Stimulated activated CD4-positive, alpha-beta T cell treated with anti-CD3 and anti-CD28 coated beads, Interleukin-4, amount 100 ng/mL, for 1 hour (primary cell): ENCODE data around the gene SIM1.

Experiments
- DNase-seq: peaks from one replicate; pipeline ENCODE4 v3.0.0-alpha.2; 2020

Gene SIM1

GRCh38 chr6:100349366-100349765 is 115.4 kb downstream of the SIM1 start:
- DNase-seq: no peak

DNA sequence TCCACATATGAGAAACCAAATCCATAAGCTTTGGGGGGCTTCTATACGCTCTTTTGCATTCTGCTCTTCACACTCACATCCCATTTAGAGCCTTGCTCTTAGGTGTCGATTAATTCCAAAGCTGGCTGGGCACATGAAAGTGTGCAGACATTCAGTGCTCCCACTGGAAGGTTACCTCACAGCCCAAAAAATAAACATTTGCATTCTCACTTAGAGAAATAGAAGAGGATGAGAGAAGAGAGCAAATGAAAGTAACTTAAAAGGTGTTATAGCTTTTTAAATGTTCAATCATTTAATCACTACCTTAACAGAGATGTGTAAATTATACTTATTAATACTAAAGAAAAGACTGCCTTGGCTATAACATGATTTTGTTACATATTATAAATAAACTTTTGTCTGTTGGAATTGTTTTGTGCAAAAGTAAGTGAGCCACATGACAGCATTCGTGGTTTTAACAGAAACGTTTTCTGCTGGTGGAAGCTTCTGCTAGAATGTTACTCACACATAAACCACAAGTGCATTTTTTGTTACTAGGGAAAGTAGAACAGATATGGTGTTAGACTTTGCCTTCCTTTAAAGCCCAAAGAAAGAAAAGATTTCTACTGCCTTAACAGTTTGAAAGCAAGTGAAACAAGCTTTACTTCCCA is 116.7 kb downstream of the SIM1 start:
- no peak for DNase-seq

DNA sequence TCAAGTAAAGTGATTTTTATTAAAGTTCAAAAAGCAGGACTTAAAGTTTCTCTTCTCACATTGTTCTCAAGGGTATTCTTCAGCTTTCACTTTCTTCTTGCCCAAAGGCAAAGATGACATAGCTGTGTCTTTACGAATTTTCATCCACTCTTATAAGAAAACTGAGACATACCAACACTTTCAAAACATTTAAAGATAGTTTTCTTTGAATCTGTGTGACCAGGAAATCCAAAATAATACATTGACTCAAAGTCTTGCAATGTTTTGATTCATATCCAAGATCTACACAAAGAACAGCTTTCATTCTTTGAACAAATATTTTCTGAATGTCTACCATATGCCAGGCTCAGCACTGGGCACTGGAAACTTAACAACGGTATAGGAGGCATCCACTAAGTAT is 117.9 kb downstream of the SIM1 start:
- DNase-seq: no peak

DNA sequence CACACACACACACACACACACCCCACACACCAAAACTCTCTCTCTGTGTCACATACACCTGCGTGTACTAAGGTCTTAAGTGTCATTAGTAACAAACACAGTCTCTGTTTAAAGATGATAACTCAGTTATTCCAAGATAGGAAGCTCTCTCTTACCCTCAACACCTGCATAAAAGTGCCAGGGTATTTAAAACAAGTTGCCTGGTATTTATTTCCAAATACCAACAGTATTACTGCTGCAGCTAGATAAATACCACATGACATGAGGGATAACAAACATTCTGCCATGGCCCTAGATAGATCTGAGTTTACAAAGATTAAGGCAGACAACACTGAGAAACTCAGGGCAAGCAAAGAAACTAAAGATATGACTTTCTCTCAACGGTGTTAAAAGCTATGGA is 118.5 kb downstream of the SIM1 start:
- DNase-seq: no peak

- no peak for DNase-seq
Measured at GRCh38 chr6:100344761-100345160, 120.0 kb downstream of the SIM1 start.

GRCh38 chr6:100344321-100344720 is 120.4 kb downstream of the SIM1 start:
- DNase-seq: no peak

GRCh38 chr6:100343316-100344077 is 121.2 kb downstream of the SIM1 start:
- no peak for DNase-seq

- no peak for DNase-seq
Measured at GRCh38 chr6:100342830-100343229, 121.9 kb downstream of the SIM1 start.

GRCh38 chr6:100339574-100340255 is 125.0 kb downstream of the SIM1 start:
- no peak for DNase-seq

GRCh38 chr6:100338090-100338489 is 126.6 kb downstream of the SIM1 start:
- no peak for DNase-seq

DNA sequence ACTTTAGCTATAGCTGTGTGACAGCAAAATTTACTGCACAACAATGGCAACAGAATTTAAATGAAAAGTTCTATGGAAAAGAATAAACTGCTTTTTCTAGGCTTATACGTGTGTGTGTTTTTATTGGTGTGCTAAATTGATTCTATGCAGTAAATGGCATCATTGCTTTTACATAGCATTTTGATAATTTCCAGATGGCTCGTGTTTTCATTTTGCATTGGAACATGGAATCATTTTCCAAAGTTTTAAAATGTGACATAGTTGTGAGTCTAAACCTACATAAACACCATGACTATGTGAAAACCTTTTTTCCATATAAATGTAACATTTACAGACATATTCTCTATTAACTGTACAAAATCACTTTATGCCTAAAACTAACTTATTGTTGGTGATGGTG is 127.8 kb downstream of the SIM1 start:
- DNase-seq: no peak

GRCh38 chr6:100335991-100336390 is 128.7 kb downstream of the SIM1 start:
- DNase-seq: no peak
